Activated CD4-positive, alpha-beta T cell treated with anti-CD3 and anti-CD28 coated beads, Interleukin-2, Interleukin-4, amounts not matched to agents 100 ng/mL and 50 ng/mL, durations not matched to agents 16 hours and 8 hours (primary cell): ENCODE measurements around the gene AP1S1.
"Not testable (repeated sequence)": the region's sequence is repeated elsewhere in the genome, so short reads cannot be mapped to it uniquely, and the experiment has no call there.

Experiments
- DNase-seq: peaks from one replicate; pipeline ENCODE4 v3.0.0-alpha.2; 2020; ENCODE audit warnings: low spot score

The AP1S1 gene

GRCh38 chr7:101153969-101154692 is at the start of gene AP1S1:
TSS of gene AP1S1 (plus strand) at chr7:101154476. CDS start at chr7:101154515, 39 bp downstream.
- DNase-seq = peak; percentile 95

- no peak for DNase-seq
Observed at GRCh38 chr7:101104799-101105198, 49.5 kb upstream of the AP1S1 start.

- not testable (repeated sequence) for DNase-seq
Observed at GRCh38 chr7:101105248-101105647, 49.0 kb upstream of the AP1S1 start.

GRCh38 chr7:101106386-101106785 is 47.9 kb upstream of the AP1S1 start:
- no peak for DNase-seq

- no peak for DNase-seq
Observed at GRCh38 chr7:101108330-101108857, 45.9 kb upstream of the AP1S1 start.

- DNase-seq = no peak
Observed at GRCh38 chr7:101108961-101109360, 45.3 kb upstream of the AP1S1 start.

- no peak for DNase-seq
Observed at GRCh38 chr7:101109368-101109767, 44.9 kb upstream of the AP1S1 start.

- DNase-seq = no peak
Observed at GRCh38 chr7:101111261-101111660, 43.0 kb upstream of the AP1S1 start.

GRCh38 chr7:101112233-101112632 is 42.0 kb upstream of the AP1S1 start:
- no peak for DNase-seq

GRCh38 chr7:101113140-101113539 is 41.1 kb upstream of the AP1S1 start:
- not testable (repeated sequence) for DNase-seq

GRCh38 chr7:101113836-101114235 is 40.4 kb upstream of the AP1S1 start:
- DNase-seq = no peak

- no peak for DNase-seq
Observed at GRCh38 chr7:101114492-101114891, 39.8 kb upstream of the AP1S1 start.

- DNase-seq = no peak
Observed at GRCh38 chr7:101115215-101115614, 39.1 kb upstream of the AP1S1 start.

- DNase-seq = no peak
Observed at GRCh38 chr7:101116898-101117297, 37.4 kb upstream of the AP1S1 start.

GRCh38 chr7:101118856-101119255 is 35.4 kb upstream of the AP1S1 start:
- DNase-seq = no peak

- no peak for DNase-seq
Observed at GRCh38 chr7:101119876-101120275, 34.4 kb upstream of the AP1S1 start.

- DNase-seq = no peak
Observed at GRCh38 chr7:101120315-101120714, 34.0 kb upstream of the AP1S1 start.

GRCh38 chr7:101121631-101121990 is 32.7 kb upstream of the AP1S1 start:
- DNase-seq = not testable (repeated sequence)

- DNase-seq = no peak
Observed at GRCh38 chr7:101121991-101122932, 32.0 kb upstream of the AP1S1 start.

- DNase-seq = no peak
Observed at GRCh38 chr7:101122933-101123702, 31.2 kb upstream of the AP1S1 start.

- DNase-seq = no peak
Observed at GRCh38 chr7:101123703-101124068, 30.6 kb upstream of the AP1S1 start.

GRCh38 chr7:101124376-101125056 is 29.8 kb upstream of the AP1S1 start:
- DNase-seq = no peak
